ENCODE results near the gene TMEM132A. TPM values are rescaled to one million over a fixed set of nuclear protein-coding genes. Genes with fewer than 3 reads are reported as not detected.

The TMEM132A gene
- total and polyA plus RNA-seq, 10 of the 15 experiments (the other 5 are each of a cell fraction or from before 2014, with no cell fraction given), result 0.16 to 25.0 (median 4.3) TPM

DNA sequence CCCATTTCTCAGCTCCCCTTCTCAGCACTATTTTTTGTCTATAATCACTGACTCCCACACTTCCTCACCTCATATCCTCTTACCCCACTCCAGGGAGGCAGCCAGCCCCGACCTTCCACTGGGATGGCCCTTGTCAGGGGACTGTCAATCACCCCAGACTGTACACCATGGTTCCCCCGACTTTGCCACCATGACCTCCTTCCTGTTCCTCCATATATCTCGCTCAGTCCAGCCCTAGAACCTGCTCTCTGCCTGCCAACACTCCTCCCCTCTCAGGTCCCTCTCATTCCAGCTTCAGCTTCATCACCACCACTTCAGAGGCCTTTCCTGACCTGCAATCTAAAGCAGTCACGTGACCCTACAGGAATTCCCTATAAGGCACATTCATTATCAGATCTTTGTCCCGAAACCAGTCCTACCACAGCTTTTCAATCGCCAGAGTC lies 34.4 kb upstream of the TMEM132A start:
- no peak overlapping the region for H3K9ac ChIP-seq (ENCODE audit: control insufficient read depth, insufficient read depth, low read length)

GRCh38 chr11:60890696-60891095 lies 33.6 kb upstream of the TMEM132A start:
- intact Hi-C loops (cut with micrococcal nuclease; ENCODE audit: unreplicated experiment), result no loop called here
- in situ Hi-C loops (cut with MboI), result loop anchor here (5.0 kb wide), 1 partner anchor 118 kb away; no protein-coding TSS in a partner anchor

More for the DNA sequence above, 34.4 kb upstream of the TMEM132A start:
- Histone ChIP-seq H3K4me3 (no peak overlapping the region), H3K4me2 (ENCODE audit: control insufficient read depth, insufficient read depth) (no peak overlapping the region), H3K9me3 (replicated peaks; ENCODE audit: control insufficient read depth, insufficient read depth, low read length) (no peaks in the 10 kb centered on the region), H3K27ac (ENCODE audit: control insufficient read depth, insufficient read depth) (no peak overlapping the region), H3K4me1 (ENCODE audit: control insufficient read depth, insufficient read depth, low read length) (no peaks in the 10 kb centered on the region), H3K36me3 (ENCODE audit: control insufficient read depth in 2 of 2, insufficient read depth in 2 of 2, low read length in 1 of 2) (peaks cover 7 to 22% of the 10 kb centered on the region in 2 experiments), H4K20me1 (ENCODE audit: control insufficient read depth, insufficient read depth) (no peaks in the 10 kb centered on the region), H3K79me2 (ENCODE audit: control insufficient read depth, insufficient read depth, low read length) (no peaks in the 10 kb centered on the region), H2AFZ (ENCODE audit: control insufficient read depth, low read depth, low read length) (no peak overlapping the region), H3K27me3 (replicated peaks in 1 of 2; ENCODE audit: control insufficient read depth in 2 of 2, insufficient read depth in 2 of 2, low read length in 1 of 2) (no peaks in the 10 kb centered on the region)
- SMC1A ChIA-PET (ENCODE audit: uncharacterized antibody, unreplicated experiment), result interaction anchor here (3.1 to 3.6 kb wide), 2 partner anchors 59 to 112 kb away, joined by 46 to 50 read pairs; no protein-coding TSS in a partner anchor
- intact Hi-C loops (cut with micrococcal nuclease; ENCODE audit: unreplicated experiment) (no loop called here), in situ Hi-C loops (cut with MboI) (loop anchor here (5.0 kb wide), 1 partner anchor 118 kb away; no protein-coding TSS in a partner anchor)
- FAIRE-seq (no peak), ATAC-seq (no peak; the same call in 2 of the 3 replicates), DNase-seq (ENCODE audit: low read depth, low spot score) (no peak)
- TF ChIP-seq RBBP5 (conservative IDR thresholded peaks at IDR 0.05), result no peak
- no peak for TF ChIP-seq EED (IDR thresholded peaks at IDR 0.05; ENCODE audit: low read depth)
- peak; percentile 64; the same call in 1 of the 2 replicates for TF ChIP-seq POLR2A (IDR thresholded peaks at IDR 0.05; ENCODE audit: low read depth, low read length)
- TF ChIP-seq CBFB (IDR thresholded peaks at IDR 0.05; ENCODE audit: low read depth), result no peak
- POLR2A ChIA-PET, result interaction anchor here (0.5 kb wide), 1 partner anchor 39 kb away, joined by 4 read pairs; no protein-coding TSS in a partner anchor
- no TSS peak for BruUV-seq (replicated peaks)
- 70% methylated on average over 6 of the region's 6 CpGs for WGBS (ENCODE audit: insufficient coverage, insufficient replicate concordance, low lambda C conversion rate, missing lambda C conversion rate)
- RAD21 ChIA-PET (ENCODE audit: unreplicated experiment), result interaction anchor here (0.7 kb wide), 1 partner anchor 84 kb away, joined by 3 read pairs; no protein-coding TSS in a partner anchor
- CTCF ChIA-PET, result interaction anchor here (0.5 to 7.1 kb wide), 6 partner anchors 10 to 232 kb away, joined by 3 to 108 read pairs (median 3); no protein-coding TSS in a partner anchor

More at GRCh38 chr11:60890696-60891095, 33.6 kb upstream of the TMEM132A start:
- no peaks in the 10 kb centered on the region for H3K9me3 ChIP-seq (replicated peaks; ENCODE audit: control insufficient read depth, insufficient read depth, low read length)
- no peaks in the 10 kb centered on the region for H3K27me3 ChIP-seq (replicated peaks in 1 of 2; ENCODE audit: control insufficient read depth in 2 of 2, insufficient read depth in 2 of 2, low read length in 1 of 2)
- no TSS peak for BruUV-seq (replicated peaks)
- ATAC-seq (no peak), FAIRE-seq (no peak), DNase-seq (ENCODE audit: low read depth, low spot score) (no peak)
- no peak overlapping the region for H3K4me3 ChIP-seq
- no peak overlapping the region for H3K9ac ChIP-seq (ENCODE audit: control insufficient read depth, insufficient read depth, low read length)
- CTCF ChIA-PET, result interaction anchor here (4.2 to 7.1 kb wide), 2 partner anchors 9 to 59 kb away, joined by 51 to 108 read pairs; no protein-coding TSS in a partner anchor
- H3K79me2 ChIP-seq (ENCODE audit: control insufficient read depth, insufficient read depth, low read length), result no peaks in the 10 kb centered on the region
- no peak for TF ChIP-seq EED (IDR thresholded peaks at IDR 0.05; ENCODE audit: low read depth)
- H2AFZ ChIP-seq (ENCODE audit: control insufficient read depth, low read depth, low read length), result no peak overlapping the region
- no peak overlapping the region for H3K27ac ChIP-seq (ENCODE audit: control insufficient read depth, insufficient read depth)
- H4K20me1 ChIP-seq (ENCODE audit: control insufficient read depth, insufficient read depth), result no peaks in the 10 kb centered on the region
- SMC1A ChIA-PET (ENCODE audit: uncharacterized antibody, unreplicated experiment), result no interaction called here
- no peak overlapping the region for H3K4me2 ChIP-seq (ENCODE audit: control insufficient read depth, insufficient read depth)
- 50% methylated on average over 5 of the region's 5 CpGs for WGBS (ENCODE audit: insufficient coverage, insufficient replicate concordance, low lambda C conversion rate, missing lambda C conversion rate)
- RAD21 ChIA-PET (ENCODE audit: unreplicated experiment), result no interaction called here
- H3K4me1 ChIP-seq (ENCODE audit: control insufficient read depth, insufficient read depth, low read length), result no peaks in the 10 kb centered on the region
- POLR2A ChIA-PET, result interaction anchor here (0.6 kb wide), 2 partner anchors 41 to 115 kb away, joined by 3 to 5 read pairs; no protein-coding TSS in a partner anchor
- peaks cover 9 to 26% of the 10 kb centered on the region in 2 experiments for H3K36me3 ChIP-seq (ENCODE audit: control insufficient read depth in 2 of 2, insufficient read depth in 2 of 2, low read length in 1 of 2)
